HCT116 (cell line): ENCODE measurements around the gene RNF141. TPM values are rescaled to one million over a fixed set of nuclear protein-coding genes. Genes with fewer than 3 reads are reported as not detected.
A peak's percentile ranks its signal among the peaks of the same experiment; 100 is the strongest.

ENCODE experiments used
- ATAC-seq: fragments of 200-7000 bp; cut with Tn5 transposase; 2 replicates; pipeline ENCODE4 v1.9.1; 2020; ENCODE audit warnings: mild to moderate bottlenecking, moderate library complexity
- BruUV-seq: library from RNA; stranded (reverse); fragments of 400-500 nt; replicated peaks from 2 replicates; lab custom pipeline; 2021; lab: Mats Ljungman, UMichigan
- CTCF ChIA-PET: fragments of 300-600 bp; sonication (Branson Sonifier 250); formaldehyde crosslinking; loops from one replicate; lab custom pipeline; 2021; ENCODE audit warnings: antibody characterized with exemption; lab: Charles Lee
- POLR2A ChIA-PET: fragments of 300-600, 350-600 bp; sonication (Branson Sonifier 250); formaldehyde crosslinking; loops from one replicate; lab custom pipeline; 2021; ENCODE audit warnings: antibody characterized with exemption; lab: Charles Lee
- RAD21 ChIA-PET, 2 experiments: fragments of 300-600 bp; sonication (Branson Sonifier 250); formaldehyde crosslinking; loops; one replicate each; lab custom pipeline; 2023; ENCODE audit warnings: low total read pairs in 2 of 2; ENCODE audit not compliant: uncharacterized antibody in 2 of 2, unreplicated experiment in 2 of 2, low non-redundant PET in 1 of 2; lab: Charles Lee
- DNase-seq: peaks from one replicate; pipeline ENCODE4 v3.0.0-alpha.2; 2010; ENCODE audit warnings: low read depth, low spot score
- H2AFZ ChIP-seq: fragments of 200-600 bp; shearing (Covaris generic), sonication (generic); 2 replicates; pipeline ENCODE4 v1.6.1; 2017; ENCODE audit warnings: low read depth, mixed run types, mixed read lengths, antibody characterized with exemption, low read length; ENCODE audit not compliant: poor library complexity, severe bottlenecking
- H3K27ac ChIP-seq: 2 replicates; pipeline ENCODE4 v1.5.1; 2012; ENCODE audit warnings: low read depth, low read length
- H3K27me3 ChIP-seq: fragments of 200-600 bp; sonication (generic); 2 replicates; pipeline ENCODE4 v1.6.1; 2016; ENCODE audit warnings: mixed run types, low read length, mixed read lengths; ENCODE audit not compliant: insufficient read depth
- H3K36me3 ChIP-seq, 2 experiments: fragments of 200-500 bp in 1 of 2; fragments of 200-600 bp in 1 of 2; sonication (Bioruptor generic) in 1 of 2; sonication (generic) in 1 of 2; 2 replicates each; pipeline versions ENCODE4 v1.5.1 to v1.6.1; 2014 to 2016; ENCODE audit warnings: low read length in 2 of 2, inconsistent platforms in 1 of 2, mixed read lengths in 1 of 2, mixed run types in 1 of 2; ENCODE audit not compliant: insufficient read depth in 2 of 2, control insufficient read depth in 1 of 2
- H3K4me1 ChIP-seq, 2 experiments: fragments of 200-600 bp in 1 of 2; sonication (generic) in 1 of 2; 2 replicates each; pipeline versions ENCODE4 v1.5.1 to v1.6.1; 2012 to 2017; ENCODE audit warnings: low read length in 2 of 2, inconsistent platforms in 1 of 2, mild to moderate bottlenecking in 1 of 2, mixed read lengths in 1 of 2, mixed run types in 1 of 2, moderate library complexity in 1 of 2; ENCODE audit not compliant: insufficient read depth in 2 of 2, control insufficient read depth in 1 of 2
- H3K4me2 ChIP-seq: fragments of 200-600 bp; sonication (generic); 2 replicates; pipeline ENCODE4 v1.6.1; 2017; ENCODE audit warnings: mixed run types, low read length, mixed read lengths
- H3K4me3 ChIP-seq, 2 experiments: fragments of 200-600 bp in 1 of 2; sonication (generic) in 1 of 2; replicated peaks in 1 of 2; 2 replicates each; pipeline ENCODE4 v1.5.1; 2011 to 2016; ENCODE audit warnings: low read length in 2 of 2, control low read depth in 1 of 2, low read depth in 1 of 2, mild to moderate bottlenecking in 1 of 2, mixed read lengths in 1 of 2, mixed run types in 1 of 2
- H3K79me2 ChIP-seq: fragments of 200-600 bp; sonication (generic); 2 replicates; pipeline ENCODE4 v1.6.1; 2017; ENCODE audit warnings: mild to moderate bottlenecking, mixed run types, low read length, moderate library complexity, mixed read lengths; ENCODE audit not compliant: insufficient read depth
- H3K9ac ChIP-seq: fragments of 200-600 bp; sonication (generic); 2 replicates; pipeline ENCODE4 v1.6.1; 2016; ENCODE audit warnings: low read length, mixed read lengths
- H3K9me2 ChIP-seq: fragments of 200-600 bp; sonication (generic), shearing (Covaris generic); 2 replicates; pipeline ENCODE4 v1.6.1; 2017; ENCODE audit warnings: mixed run types, mild to moderate bottlenecking, moderate library complexity; ENCODE audit not compliant: insufficient read depth
- H3K9me3 ChIP-seq, 2 experiments: fragments of 200-500 bp in 1 of 2; fragments of 200-600 bp in 1 of 2; sonication (Bioruptor generic) in 1 of 2; sonication (generic) in 1 of 2; 2 replicates each; pipeline ENCODE4 v1.6.1; 2014 to 2017; ENCODE audit warnings: low read length in 2 of 2, mixed read lengths in 2 of 2, inconsistent platforms in 1 of 2, low read depth in 1 of 2, mild to moderate bottlenecking in 1 of 2, mixed run types in 1 of 2, moderate library complexity in 1 of 2; ENCODE audit not compliant: control insufficient read depth in 1 of 2, insufficient read depth in 1 of 2
- H4K20me1 ChIP-seq: fragments of 200-600 bp; sonication (generic), shearing (Covaris generic); 2 replicates; pipeline ENCODE4 v1.6.1; 2017; ENCODE audit warnings: mixed run types, mild to moderate bottlenecking, moderate library complexity; ENCODE audit not compliant: insufficient read depth
- ATF3 ChIP-seq: IDR thresholded peaks from 2 replicates; pipeline ENCODE4 v1.6.1; 2012
- ELF1 ChIP-seq: IDR thresholded peaks from 2 replicates; pipeline ENCODE4 v1.6.1; 2012; ENCODE audit warnings: low read depth, borderline replicate concordance
- FOSL1 ChIP-seq: IDR thresholded peaks from 2 replicates; pipeline ENCODE4 v1.6.1; 2012; ENCODE audit warnings: low read depth
- JUND ChIP-seq: IDR thresholded peaks from 2 replicates; pipeline ENCODE4 v1.6.1; 2012
- MAX ChIP-seq: IDR thresholded peaks from 2 replicates; pipeline ENCODE4 v1.6.1; 2012
- RAD21 ChIP-seq: IDR thresholded peaks from 2 replicates; pipeline ENCODE4 v1.6.1; 2012; ENCODE audit warnings: low read depth, mild to moderate bottlenecking
- intact Hi-C: fragments of 100-400 bp; cut with micrococcal nuclease; formaldehyde crosslinking; loops from 2 replicates; pipeline ENCODE4 v1.10.0; 2022
- total RNA-seq: library from RNA; stranded (reverse); gene quantifications from one replicate; pipeline ENCODE4 v1.2.1, GENCODE V29; 2021; ENCODE audit not compliant: unreplicated experiment
- TF ChIP-seq, protein P1 (sequence below): IDR thresholded peaks from 2 replicates; pipeline ENCODE4 v1.6.1; 2012; ENCODE audit warnings: low read depth

RNF141 gene
- total RNA-seq, 1 experiment from 2014 or later: 133 TPM

GRCh38 chr11:10529279-10529678 lies 11.7 kb downstream of the RNF141 start (continued):
- TF ChIP-seq, protein P1, sequence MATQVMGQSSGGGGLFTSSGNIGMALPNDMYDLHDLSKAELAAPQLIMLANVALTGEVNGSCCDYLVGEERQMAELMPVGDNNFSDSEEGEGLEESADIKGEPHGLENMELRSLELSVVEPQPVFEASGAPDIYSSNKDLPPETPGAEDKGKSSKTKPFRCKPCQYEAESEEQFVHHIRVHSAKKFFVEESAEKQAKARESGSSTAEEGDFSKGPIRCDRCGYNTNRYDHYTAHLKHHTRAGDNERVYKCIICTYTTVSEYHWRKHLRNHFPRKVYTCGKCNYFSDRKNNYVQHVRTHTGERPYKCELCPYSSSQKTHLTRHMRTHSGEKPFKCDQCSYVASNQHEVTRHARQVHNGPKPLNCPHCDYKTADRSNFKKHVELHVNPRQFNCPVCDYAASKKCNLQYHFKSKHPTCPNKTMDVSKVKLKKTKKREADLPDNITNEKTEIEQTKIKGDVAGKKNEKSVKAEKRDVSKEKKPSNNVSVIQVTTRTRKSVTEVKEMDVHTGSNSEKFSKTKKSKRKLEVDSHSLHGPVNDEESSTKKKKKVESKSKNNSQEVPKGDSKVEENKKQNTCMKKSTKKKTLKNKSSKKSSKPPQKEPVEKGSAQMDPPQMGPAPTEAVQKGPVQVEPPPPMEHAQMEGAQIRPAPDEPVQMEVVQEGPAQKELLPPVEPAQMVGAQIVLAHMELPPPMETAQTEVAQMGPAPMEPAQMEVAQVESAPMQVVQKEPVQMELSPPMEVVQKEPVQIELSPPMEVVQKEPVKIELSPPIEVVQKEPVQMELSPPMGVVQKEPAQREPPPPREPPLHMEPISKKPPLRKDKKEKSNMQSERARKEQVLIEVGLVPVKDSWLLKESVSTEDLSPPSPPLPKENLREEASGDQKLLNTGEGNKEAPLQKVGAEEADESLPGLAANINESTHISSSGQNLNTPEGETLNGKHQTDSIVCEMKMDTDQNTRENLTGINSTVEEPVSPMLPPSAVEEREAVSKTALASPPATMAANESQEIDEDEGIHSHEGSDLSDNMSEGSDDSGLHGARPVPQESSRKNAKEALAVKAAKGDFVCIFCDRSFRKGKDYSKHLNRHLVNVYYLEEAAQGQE: no peak

DNA sequence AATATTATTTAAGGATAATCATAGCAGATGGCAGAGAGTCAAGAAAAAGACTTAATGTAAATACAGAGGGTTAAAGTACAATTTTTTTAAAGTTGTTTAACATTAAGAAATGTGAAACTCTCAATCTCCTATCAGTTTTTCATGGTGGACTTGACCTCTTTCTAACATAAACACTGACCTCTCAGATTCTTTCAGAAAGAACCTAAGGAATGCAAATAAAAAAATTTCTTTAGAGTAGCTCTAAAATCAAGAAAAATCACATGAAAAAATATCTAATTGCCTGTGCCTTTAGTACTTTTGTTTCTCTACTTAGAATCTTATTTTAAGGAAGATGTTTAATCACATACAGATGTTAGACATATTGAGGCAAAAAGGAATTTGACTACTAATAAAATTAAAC lies 12.9 kb downstream of the RNF141 start:
- POLR2A ChIA-PET: interaction anchor here (2.6 kb wide), 1 partner anchor 13 kb away, joined by 15 read pairs; the partner anchor contains the start of gene RNF141
- RAD21 ChIA-PET: no interaction called here
- DNase-seq (no peak), ATAC-seq (no peak)
- H3K79me2 ChIP-seq: peaks cover 76% of the 10 kb centered on the region
- BruUV-seq: no TSS peak
- H3K4me2 ChIP-seq: peak overlapping the region; percentile 77
- H3K9me3 ChIP-seq: no peaks in the 10 kb centered on the region
- no peaks in the 10 kb centered on the region for H3K9me2 ChIP-seq
- H3K36me3 ChIP-seq: peaks cover 11 to 63% of the 10 kb centered on the region in 2 experiments
- no peaks in the 10 kb centered on the region for H3K27me3 ChIP-seq
- H3K9ac ChIP-seq: peak overlapping the region; percentile 45
- CTCF ChIA-PET: interaction anchor here (1.7 kb wide), 1 partner anchor 13 kb away, joined by 9 read pairs; the partner anchor contains the start of gene RNF141
- no peak overlapping the region for H2AFZ ChIP-seq
- H3K4me1 ChIP-seq: peaks cover 50 to 85% of the 10 kb centered on the region in 2 experiments
- H3K4me3 ChIP-seq: no peak overlapping the region
- intact Hi-C loops: loop anchor here (5.0 kb wide), 1 partner anchor 209 kb away; no protein-coding TSS in a partner anchor
- H4K20me1 ChIP-seq: no peaks in the 10 kb centered on the region
- peak overlapping the region; percentile 90; the same call in 1 of the 2 replicates for H3K27ac ChIP-seq
- no peak for TF ChIP-seq JUND
- no peak for TF ChIP-seq ELF1
- no peak for TF ChIP-seq MAX
- no peak for TF ChIP-seq RAD21
- no peak for TF ChIP-seq ATF3
- TF ChIP-seq FOSL1: no peak
